NCI-H446 (cell line): ENCODE results near the gene TBL3.
A peak's percentile ranks its signal among the peaks of the same experiment; 100 is the strongest.

ENCODE experiments used
- DNase-seq, 2 experiments: peaks; one replicate each; lab custom pipeline; 2025; lab: John Stamatoyannopoulos, UW

Gene TBL3

DNA sequence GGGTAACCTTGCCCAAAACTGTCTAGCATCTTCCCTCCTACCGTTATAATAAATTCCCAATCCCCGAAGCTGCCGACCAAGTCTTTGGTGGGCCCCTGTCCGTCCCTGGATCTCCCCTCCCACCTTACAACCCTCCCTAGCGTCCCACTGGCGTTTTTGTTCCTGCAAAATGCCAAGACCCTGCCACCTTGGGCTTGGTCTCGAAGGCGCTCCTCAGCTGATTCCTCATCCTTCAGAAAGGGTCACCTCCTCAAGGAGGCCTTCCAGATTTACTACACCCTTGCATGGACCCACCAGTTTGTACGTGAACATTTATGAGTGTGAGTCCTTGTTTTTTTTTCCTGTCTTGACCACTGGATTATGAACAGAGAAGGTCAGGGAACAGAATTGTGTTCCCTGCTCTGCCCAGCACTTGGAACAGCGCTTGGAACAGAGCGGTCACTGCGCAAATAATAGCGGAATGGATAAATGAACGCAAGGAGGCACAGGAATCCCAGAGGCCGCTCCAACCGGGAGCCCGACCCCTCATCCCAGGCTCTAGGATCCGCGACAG is 11.2 kb downstream of the TBL3 start:
- DNase-seq, result no peak

DNA sequence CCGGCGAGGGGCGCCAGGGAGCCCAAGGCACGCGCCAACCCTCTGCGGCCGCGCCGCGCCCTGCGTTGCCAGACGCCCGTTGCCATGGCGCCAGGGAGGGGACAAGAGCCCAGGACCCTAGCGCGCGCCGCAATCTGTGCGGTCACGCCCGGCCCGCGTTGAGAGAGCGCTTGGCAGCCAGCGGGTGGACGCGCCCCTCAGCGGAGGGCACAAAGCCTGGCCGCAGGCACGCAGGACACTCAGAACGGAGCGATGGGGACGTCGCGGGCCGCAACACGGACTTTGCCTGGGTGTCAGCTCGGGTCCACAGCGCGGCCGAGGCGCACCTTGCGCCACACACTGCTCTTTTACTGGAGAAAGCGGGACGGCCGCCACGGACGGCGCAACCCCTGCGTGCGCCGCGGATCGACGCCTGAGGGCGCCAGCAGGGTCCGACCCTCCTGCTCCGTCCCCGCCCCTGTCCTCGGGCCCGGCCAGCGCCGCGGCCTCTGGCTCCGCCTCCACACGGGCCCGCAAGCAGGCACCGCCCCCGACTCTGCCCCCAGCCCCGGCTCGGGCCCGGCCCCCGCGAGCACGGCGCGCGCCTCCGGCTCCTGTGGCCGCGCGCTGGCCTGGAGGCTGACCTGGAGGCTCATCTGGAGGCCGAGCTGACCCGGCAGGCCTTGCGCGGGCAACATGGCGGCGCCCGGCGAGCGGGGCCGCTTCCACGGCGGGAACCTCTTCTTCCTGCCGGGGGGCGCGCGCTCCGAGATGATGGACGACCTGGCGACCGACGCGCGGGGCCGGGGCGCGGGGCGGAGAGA is 11.9 kb downstream of the TBL3 start, which contains the start of gene GFER:
Gene GFER, plus strand, starts transcription at position 650 of the 803 bp plus-strand sequence. Its CDS starts 26 bp downstream, at position 676.
- peak; percentile 45 to 92 for DNase-seq

DNA sequence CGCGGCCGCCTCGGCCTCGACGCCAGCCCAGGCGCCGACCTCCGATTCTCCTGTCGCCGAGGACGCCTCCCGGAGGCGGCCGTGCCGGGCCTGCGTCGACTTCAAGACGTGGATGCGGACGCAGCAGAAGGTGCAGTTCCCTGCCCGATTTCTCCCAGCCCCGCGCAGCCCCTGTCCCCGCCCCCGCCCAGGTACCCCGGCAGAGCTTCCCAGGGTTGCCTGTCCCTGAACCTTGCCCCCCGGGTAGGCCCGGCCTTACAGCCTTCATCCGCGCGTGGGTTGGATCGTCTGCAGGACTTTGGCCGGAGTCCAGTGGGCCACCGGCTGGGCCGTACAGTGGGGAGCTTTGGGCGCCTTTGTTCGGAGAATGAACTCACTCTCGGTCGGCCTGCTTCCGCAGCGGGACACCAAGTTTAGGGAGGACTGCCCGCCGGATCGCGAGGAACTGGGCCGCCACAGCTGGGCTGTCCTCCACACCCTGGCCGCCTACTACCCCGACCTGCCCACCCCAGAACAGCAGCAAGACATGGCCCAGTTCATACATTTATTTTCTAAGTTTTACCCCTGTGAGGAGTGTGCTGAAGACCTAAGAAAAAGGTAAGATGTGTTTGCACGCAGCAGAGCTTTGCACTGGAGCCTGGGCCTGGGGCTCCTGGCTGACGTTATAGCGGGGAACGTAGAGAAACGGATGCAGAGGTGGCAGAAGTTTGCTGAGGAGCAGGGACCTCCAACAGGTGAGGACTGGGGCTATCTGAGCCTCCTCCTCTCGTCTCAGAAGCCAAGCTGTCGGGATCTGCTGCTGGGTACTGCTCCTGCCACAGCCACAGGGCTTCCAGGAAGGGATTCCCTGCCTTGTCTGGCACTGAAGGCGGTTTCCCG is 12.7 kb downstream of the TBL3 start:
- no peak for DNase-seq

DNA sequence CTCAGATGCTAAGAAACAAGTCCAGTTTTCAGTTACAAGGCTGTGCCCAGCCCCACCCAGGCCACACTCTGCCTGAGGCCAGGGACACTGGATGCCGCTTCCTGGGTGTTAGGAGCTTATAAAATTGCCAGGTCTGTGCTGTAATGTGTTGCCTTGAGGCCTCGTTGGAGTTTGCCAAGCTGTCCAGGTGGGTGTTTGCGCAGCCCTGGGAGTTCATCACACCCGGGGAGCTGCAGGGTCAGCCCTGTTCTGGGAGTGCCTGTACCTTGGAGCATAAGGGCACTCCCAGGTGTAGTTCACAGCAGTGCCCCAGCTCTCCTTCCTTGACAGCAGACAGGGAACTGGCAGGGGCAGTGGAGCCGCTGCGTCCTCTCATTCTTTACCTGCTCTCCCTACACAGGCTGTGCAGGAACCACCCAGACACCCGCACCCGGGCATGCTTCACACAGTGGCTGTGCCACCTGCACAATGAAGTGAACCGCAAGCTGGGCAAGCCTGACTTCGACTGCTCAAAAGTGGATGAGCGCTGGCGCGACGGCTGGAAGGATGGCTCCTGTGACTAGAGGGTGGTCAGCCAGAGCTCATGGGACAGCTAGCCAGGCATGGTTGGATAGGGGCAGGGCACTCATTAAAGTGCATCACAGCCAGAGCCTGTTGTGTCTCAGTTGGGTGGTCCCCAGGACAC is 13.8 kb downstream of the TBL3 start:
- no peak for DNase-seq

DNA sequence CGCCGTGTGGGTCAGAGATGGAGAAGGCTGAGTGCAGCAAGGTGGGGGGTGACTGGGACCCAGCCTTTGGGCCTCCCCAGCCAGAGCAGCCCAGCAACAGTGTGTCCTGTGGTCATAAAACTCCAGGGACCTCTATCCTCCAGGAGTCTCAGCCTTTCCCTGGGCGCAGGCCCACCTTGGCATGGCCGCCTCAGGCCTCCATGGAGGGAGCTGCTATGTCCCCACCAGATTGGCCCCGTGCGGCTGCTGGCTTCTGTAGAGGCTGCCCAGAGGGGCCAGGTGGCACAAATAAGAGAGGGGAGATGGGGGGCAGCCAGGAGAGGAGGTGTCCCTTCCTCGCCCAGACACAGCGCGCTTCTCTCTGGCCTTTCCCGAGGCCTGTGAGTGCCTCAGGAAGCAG is 15.3 kb downstream of the TBL3 start:
- DNase-seq, result no peak

DNA sequence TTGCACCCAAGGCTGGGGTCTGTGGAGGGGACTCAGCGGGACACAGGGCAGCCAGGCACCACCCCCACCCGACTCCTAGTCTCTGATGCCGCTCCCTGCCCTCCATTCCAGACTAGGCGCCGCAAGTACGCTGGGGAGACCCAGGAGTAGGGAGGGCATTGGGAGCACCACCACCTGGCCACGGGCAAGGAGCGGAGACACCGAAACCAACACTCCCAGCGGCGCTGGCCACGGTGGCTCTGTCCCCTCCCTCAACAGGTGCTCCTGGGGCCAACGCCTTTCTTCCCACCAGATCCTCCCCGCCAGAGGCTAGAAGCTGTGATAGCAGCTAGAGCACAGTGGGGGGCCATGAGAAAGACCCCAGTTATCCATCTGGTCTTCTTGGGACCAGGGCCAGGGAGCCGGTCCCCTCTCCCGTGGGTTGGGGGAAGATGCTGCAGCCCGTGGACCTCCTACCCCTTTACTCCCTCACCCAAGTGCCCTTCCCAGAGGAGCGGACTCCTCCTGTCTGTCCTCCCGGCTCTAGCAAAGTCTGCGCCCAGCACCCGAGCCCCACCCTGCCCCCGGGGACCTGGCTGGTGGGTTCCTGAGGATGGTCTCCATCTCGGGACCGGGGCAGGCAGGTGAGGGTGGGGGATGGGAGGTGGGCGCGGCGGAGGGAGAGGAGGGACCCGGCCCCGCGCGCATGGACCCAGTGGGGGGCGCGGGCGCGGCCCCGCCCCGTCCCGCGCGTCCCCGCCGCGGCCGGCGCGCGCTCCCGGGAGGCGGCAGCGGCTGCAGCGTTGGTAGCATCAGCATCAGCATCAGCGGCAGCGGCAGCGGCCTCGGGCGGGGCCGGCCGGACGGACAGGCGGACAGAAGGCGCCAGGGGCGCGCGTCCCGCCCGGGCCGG is 17.6 kb downstream of the TBL3 start, which contains the start of gene SYNGR3:
Gene SYNGR3, plus strand, starts transcription at position 762 of the 892 bp plus-strand sequence. CDS start 133 bp downstream, outside the sequence.
- no peak for DNase-seq

DNA sequence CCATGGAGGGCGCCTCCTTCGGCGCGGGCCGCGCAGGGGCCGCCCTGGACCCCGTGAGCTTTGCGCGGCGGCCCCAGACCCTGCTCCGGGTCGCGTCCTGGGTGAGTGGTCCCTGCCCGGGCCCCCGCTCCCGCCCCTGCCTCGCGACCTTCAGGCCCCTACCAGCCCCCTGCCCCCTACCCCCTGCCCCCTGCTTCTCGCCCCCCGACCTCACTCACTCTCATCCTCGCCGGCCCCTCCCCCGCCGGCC is 18.2 kb downstream of the TBL3 start:
- DNase-seq, result no peak

DNA sequence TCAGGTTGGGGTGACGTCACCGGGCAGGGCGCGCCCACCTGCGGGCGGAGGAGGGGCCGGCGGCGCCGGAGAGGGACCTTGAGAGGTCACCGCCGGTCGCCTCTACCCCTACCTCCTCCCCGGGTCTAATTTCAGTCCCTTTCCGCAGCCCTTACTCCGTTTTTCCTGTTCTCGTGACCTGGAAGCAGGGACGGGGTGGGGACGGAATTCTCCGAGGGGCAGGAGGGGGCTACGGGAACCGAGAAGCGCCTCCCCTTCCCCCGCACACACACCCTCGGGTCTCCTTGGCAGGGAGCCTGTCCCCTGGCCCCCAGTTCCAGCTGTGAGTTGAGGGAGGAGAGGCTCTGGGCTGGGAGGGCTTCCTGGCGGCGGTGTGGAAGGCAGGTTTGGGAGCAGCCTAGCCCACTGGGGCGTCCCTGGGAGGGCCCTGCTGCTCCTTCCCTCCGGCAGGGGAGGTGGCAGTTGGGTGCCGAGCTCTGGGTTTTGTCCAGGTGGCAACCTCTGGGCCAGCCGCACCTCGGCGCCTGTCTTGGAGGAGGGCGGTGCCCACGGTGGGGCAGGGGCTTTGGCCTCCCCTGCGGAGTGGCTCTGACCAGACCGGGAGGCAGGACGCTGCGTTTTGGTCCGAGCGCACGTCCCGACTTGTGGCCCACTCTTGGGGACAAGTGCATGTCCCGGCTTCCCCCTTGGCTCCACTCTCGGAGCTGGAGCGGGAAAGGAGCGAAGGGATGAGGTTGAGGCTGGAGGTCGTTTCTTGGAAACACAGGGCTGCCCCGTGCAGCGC is 18.7 kb downstream of the TBL3 start:
- DNase-seq, result no peak

DNA sequence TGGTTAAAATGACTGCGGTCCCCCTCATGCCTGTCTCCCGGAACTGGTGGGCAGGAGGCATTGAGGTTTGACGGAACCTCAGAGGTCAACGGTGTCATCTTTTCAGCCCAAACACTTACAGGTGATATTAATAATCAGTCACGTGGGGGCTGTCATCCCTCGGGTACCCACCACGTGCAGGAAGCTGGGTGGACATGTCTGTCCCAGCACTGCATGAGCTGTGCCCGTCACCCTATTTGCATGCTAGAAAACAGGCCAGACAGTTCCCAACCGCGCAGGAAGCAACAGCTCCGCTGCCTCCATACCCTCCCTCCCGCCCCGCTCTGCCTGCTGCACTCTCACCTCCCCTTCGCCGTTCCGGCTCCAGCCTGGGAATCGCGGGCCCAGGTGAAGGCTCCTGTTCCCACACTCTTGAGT is 19.3 kb downstream of the TBL3 start:
- no peak for DNase-seq

DNA sequence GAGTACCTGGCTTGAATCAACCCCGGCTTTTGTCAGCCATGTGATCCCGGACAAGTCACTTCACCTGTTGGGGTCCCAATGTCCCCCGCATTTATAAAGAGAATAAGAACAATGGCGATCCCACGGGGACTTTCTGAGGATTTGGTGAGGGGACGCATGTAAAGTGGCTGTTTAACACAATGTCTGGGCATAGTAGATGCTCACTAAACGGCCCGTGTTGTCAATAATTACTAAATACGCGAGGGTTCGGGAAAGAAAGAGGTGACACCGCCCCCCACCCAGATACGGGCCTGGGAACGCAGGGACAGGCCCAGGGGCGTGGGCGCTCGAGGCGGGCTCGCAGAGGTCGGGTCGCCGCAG is 19.7 kb downstream of the TBL3 start:
- DNase-seq, result no peak

DNA sequence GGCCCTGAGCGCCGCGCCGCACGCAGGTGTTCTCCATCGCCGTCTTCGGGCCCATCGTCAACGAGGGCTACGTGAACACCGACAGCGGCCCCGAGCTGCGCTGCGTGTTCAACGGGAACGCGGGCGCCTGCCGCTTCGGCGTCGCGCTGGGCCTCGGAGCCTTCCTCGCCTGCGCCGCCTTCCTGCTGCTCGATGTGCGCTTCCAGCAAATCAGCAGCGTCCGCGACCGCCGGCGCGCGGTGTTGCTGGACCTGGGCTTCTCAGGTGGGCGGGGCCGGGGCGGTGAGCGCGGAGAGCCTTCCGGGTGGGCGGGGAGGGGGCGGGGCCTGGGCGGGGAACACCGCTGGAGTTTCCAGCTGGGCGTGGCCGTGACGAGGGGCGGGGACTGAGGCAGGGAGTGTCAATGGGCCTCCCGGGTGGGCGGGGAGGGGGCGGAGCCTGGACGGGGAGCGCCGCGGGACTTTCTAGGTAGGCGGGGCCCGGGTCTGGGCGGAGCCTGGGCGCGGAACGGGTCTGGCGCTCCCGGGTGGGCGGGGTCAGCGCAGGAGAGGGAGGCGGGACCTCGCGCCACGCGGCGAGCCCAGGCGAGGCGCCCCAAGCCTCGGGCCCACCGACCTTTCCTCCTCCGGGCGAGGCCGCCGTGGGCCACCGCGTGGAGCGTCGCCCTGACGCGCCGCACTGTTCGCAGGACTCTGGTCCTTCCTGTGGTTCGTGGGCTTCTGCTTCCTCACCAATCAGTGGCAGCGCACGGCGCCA is 20.3 kb downstream of the TBL3 start:
- DNase-seq, result no peak

DNA sequence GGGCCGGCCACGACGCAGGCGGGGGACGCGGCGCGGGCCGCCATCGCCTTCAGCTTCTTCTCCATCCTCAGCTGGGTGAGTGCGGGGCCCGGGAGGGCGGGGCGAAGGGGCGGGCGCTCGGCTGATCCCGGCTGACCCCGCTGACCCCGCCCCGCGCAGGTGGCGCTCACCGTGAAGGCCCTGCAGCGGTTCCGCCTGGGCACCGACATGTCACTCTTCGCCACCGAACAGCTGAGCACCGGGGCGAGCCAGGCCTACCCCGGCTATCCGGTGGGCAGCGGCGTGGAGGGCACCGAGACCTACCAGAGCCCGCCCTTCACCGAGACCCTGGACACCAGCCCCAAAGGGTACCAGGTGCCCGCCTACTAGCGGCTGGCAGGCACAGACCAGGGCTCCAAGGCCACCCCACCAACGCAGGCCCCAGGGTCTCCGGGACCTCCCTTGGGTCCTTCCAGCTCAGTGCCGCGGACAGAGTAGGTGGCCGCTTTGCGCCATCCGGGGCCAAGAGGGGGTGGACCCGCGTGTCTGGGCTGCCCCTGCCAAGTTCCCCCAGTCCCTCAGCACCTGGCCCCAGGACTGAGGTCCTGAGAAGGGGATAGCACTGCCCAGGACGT is 21.0 kb downstream of the TBL3 start:
- DNase-seq, result no peak

DNA sequence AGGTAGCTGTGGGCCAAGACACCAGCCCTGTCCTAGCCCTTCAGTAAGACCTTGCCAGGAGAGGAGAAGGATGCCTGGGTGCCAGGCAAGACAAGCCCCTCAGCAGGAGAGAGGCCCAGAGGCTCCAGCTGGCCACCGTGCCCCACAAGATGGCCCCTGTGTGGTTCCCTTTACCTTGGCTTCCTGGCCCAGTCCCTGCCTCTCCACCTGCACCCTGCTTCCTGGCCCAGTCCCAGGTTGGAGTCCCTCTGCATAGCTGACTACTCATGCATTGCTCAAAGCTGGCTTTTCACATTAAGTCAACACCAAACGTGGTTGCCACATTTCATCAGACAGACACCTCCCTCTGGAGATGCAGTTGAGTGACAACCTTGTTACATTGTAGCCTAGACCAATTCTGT is 21.9 kb downstream of the TBL3 start:
- DNase-seq, result no peak

DNA sequence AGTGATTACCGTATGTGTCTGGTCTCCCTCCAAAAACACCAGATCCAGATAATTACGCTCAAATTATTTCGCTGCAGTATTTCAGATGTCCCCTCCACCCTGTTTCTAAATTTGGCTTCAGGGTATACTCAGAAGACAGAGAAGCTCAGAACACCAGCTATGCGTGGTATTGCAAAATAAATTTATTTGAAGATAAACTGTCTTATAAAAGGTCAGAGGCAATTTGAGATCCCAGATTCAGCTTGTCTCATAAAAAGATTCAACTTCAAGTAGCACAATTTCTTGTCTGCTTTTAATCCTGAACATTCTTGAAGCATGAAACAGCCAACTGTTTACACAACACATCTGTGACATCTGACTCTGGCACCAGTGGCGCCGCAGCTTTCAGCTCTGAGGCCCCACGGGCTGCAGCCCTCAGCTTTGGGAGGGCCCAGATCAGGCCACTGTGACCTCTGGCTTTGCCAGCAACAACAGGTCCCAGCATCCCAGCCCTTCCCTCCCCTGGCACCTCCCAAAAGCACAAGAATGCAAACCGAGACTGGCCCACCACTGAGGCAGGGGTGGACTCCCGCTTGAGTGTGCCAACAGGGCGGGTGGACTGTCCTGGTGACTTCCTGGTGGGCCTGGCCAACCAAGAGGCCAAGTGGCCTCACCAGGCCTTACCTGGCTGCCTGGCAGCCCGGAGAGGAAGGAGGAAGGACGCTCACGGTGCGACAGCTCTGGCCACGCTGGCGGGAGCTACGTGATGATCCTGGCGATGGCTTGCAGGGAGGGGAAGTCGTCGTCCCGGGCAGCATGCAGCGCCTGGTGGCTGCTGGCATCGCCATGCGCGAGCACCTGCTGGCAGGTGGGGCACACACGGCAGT is 25.9 kb downstream of the TBL3 start:
- DNase-seq, result no peak

DNA sequence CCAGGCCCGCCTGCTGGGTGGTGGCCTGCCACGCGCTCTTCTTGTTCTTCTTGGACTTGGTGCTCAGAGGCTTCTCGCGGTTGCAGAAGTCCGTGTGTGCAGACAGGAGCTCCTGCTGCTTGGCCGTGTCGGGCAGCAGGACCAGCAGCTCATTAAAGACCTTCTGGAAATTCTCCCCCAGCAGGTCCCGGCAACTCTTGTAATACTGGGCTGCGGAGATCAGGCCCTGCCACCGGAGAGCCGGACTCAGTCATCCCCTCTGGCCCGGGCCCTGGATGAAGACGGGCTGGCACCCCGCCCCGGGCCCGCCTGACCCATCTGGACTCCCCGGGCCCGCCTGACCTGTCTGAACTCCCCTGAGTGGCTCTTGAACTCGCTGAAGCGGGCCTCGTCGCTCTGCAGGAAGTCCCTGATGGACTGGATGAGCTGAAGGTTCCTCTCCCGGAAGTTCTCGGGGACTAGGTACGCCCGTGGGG is 26.5 kb downstream of the TBL3 start:
- DNase-seq, result no peak

DNA sequence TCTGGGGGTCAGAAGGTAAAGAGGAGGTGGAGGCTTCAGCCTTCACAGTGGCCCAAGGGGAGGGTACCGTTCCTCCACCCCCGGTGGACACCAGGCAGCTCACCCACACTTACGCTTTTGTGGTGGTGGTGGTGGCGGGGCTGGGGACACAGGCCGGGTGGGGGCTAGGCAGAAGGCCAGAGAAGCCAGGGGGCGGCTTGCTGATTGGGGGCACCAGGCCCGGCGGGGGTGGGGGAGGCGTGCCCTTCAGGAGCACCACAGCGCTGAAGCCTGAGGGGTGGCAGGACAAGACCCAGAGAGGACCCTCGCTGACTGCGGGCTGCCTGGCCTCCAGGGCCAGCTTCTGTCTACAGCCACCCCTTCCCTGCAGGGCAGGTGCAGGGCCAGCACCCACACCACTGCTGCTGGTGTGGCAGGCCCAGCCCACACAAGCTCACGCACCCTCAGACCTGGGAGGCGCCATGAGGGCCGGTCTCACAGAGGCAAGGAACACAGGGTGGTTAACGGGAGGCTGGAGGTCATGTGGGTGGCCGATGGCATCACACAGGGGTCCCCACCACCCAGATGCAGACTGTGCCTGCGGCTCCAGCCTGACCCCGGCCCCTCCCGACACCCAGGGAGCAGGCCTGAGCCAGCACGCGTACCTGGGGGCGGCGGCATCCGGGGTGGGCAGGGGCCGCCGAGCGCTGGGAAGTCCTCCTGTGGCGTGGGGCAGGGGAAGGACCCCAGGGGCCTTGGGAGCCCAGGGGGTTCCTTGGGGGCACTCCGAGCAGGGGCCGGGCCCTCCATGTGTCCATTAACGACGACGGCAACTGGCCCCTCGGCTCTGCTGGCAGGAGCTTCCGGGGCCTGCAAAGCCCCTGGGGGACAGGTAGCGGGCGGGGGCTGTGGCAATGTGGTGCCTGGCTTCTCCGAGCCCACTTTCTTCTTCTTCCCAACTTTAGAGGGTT is 27.3 kb downstream of the TBL3 start:
- no peak for DNase-seq

DNA sequence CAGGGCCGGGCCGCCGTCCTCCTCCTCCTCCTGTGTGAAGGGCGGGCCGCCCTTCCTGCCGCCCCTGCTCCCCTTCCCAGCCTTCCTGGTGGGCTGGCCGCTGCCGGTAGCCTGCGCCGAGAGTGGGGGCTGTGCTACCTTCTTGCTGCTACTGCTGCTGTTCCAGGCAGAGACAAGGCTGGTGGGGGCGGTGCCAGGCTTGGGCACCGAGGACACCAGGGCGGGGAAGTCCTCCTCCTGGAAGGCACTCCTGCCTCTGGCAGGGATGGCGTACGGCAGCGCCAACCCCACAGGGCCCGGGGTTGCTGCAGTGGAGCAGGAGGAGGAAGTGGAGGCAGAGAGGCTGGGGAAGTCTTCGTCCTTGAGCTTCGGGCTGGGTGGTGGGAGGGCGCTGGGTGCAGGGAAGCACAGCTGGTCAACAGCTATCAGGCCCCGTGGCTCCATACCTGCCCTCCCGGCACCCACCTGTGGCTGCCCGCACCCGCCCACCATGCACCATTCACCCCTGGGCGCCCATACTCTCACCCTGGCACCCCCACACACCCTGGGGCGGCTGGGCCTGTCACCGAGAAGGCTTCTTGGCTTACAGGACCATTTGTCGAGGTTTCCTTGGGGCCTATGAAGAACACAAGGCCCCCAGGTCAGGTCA is 28.1 kb downstream of the TBL3 start:
- DNase-seq, result no peak
